ENCODE measurements around the gene SLC8A2.
A peak's percentile ranks its signal among the peaks of the same experiment; 100 is the strongest.
"Not testable (repeated sequence)": the region's sequence is repeated elsewhere in the genome, so short reads cannot be mapped to it uniquely, and the experiment has no call there.

The SLC8A2 gene

DNA sequence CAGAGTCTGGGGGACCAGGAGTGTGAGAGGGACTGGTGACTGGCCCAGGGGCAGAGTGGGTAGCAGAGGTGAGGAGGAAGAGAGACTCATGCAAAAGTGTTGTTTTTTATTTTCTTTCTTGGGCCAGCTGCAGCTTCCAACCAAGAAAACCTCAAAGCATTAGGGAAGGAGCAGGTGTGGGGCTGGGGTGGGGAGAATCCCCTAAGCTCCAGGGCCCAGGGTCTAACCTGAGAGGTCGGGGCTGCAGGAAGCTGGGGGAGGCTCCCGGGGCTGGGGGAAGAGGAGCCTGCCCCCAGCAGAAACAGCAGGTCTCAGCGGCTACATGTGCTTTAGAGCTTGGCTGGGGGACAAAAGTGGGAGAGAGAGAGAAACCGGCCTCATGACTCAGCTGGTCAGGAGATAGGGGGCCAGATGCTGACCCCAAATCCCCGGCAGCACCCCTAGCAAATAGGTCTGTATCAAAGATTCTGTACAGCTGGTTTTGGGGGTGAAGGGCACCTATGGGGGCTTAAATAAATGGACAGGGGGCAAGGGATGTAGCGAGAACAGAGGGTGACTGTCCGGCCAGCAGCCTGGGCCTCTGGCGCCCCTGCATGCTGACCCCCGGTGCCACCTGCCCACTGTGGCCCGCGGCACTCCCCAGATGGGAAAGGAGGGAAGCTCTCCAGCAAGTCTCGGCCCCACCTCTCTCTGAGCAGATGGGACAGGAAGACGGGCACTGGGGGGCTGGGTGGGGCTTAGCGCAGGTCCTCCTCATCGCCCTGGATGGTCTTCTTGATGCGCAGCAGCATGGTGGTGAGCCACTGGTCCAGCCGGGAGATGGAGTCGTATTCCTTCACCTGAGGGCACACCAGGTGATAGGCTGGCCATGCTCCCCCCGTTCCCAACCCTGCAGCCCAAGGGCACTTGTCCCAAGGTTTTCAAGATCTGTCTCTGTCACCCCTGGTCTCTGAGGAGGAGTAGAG, 16.1 kb upstream of the SLC8A2 start:
- no peak for DNase-seq (ENCODE audit: low spot score)

DNA sequence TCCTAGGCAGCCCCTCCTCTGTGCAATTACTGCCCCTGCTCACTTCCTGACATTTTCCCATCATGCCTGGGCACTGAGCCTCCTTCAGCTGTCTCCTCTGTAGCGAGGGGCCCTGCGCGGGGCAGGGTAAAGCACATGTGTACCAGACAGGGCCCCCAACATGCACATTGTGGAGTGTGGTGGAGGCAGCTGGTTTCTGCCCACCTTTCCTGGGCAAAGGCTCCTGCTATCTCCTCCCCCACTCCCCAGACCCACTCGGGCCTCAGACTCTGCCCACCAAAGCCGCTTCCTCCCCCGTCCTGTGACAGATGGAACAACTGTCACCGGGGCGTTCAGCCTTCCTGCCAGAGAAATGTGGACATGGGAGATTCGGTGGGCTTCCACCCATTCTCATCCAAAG, 15.2 kb upstream of the SLC8A2 start:
- DNase-seq (ENCODE audit: low spot score): no peak

DNA sequence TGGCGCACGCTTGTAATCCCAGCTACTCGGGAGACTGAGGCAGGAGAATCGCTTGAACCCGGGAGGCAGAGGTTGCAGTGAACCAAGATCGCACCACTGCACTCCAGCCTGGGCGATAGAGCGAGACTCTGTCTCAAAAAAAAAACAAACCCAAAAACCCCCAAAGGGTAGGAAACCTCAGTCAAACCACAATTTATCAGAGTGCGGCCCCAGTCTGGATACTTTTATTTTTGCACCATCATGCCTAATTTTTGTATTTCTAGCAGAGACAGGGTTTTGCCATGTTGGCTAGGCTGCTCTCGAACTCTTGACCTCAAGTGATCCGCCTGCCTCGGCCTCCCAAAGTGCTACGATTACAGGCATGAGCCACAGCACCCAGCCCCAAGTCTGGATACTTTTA, 14.5 kb upstream of the SLC8A2 start:
- DNase-seq (ENCODE audit: low spot score): not testable (repeated sequence)

DNA sequence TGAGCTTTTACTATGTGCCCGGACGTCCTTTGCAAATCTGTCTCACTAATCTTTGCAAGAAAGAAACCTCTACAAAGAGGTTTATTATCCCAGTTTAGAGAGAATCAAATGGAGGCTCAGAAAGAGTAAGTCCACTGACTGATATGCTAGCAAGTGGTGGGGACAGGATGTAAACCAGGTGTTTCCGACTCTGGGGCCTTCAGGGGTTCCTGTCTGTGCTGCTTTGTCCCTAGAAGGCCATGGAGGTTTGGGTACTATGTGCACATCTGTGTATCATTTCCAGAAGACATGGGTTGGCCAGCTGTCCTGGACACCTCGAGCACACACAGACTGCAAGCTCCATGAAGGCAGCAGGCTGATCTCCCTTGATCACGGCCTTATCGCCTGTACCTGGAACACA, 13.5 kb upstream of the SLC8A2 start:
- no peak for DNase-seq (ENCODE audit: low spot score)

DNA sequence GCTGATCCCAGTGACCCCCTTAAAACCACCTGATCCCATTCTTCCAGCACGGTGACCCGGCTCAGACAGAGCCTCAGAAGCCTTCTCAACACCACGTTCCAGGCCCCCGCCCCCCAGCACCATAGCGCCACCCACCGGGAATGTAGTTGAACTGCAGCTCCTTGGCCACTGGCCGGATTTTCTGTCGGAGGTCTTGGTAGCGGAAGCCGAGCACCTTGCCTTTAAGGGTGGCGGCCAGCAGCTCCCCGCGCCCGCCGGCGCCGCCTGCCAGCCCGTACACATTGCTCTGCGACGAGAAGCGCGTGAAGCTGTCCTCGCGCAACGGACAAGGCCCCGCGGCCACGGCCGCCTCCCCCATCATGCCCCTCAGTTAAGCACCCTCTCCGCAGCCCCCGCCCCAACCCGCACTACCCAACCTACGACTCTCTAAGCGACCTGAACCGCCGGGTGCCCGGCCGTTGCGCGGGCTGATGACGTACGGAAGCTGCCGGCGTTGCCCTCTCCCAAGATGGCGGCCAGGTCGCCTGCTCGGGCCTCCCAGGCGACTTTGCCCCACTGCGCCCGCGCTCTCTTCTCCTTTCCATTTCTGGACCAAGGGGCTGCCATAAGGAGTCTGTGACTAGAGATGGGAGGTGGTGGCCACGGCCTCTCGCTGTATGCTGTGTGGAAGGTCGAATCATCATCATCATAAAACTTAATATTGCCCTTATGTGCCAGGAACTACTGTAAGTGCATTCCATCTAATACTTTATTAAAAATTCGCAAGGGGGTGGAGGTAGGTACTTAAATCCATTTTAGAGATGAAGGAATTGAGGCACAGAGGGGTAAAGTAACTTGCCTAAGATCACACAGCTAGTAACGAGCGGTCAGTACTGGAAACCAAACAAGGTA, 12.4 kb upstream of the SLC8A2 start, which contains the start of gene KPTN:
KPTN (minus strand) TSS at position 420 of the 891 bp plus-strand sequence; CDS start at position 361, 59 bp downstream.
- DNase-seq (ENCODE audit: low spot score): peak; percentile 93

DNA sequence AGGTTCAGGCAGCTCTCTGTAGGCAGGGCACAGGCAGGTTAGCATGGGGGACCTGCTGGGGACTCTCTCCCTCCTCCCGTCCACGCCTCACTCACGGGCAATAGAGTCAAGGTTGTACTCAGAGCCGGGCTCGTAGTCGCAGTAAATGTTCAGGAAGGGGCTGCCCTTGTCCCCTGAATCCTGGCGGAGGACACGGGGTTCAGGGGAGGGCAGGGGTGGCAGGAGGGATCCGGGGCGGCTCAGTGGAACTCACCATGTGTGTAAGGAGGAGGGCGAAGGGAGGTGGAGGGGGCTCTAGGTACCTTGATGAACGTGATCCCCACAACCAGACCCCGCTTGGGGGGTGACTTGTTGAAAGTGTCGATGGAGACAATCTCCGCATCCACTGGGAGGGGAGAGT, 11.5 kb upstream of the SLC8A2 start:
- no peak for DNase-seq (ENCODE audit: low spot score)

DNA sequence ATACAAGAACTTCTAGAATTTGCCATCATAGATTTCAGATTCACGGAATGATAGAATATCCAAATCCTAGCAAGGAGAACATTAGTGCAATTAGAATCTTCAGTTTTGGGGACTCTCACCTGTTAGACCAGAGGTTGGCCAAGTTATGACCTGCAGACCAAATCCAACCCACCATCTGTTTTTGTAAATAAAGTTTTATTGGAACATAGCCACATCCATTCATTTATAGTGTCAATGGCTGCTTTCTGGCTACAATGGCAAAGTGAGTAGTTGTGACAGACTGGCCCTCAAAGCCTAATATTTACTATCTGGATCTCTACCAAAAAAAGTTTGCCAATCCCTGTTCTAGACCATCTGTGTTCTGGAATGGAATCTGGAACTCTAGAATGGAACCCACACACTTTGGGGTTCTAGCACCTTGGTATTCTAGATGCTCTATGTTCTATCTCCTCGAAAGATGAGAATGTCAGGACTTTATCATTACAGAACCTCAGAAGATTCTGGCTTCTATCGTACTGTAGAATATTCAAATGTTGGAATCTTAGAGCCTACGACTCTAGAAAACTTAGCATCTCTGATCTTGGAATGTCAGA, 9.9 kb upstream of the SLC8A2 start:
- DNase-seq (ENCODE audit: low spot score): no peak

DNA sequence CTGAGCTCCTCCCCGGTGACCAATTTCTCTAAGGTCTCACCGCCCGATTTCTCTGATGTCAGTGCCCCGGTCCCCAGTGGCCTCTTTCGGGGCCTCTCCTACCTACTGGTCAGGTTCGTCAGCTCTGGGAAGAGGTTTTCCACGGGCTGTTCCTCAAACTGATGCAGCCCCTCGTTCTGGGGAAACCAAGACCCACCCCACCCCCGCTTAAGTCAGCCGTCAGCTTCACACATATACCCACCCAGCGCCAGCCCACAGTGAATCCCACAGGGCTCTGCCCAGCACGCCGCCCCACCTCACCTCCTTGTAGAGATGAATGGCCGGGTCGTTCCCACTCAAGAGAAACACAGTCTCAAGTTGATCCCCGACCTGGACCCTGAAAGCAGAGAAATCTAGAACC, 9.0 kb upstream of the SLC8A2 start:
- no peak for DNase-seq (ENCODE audit: low spot score)

DNA sequence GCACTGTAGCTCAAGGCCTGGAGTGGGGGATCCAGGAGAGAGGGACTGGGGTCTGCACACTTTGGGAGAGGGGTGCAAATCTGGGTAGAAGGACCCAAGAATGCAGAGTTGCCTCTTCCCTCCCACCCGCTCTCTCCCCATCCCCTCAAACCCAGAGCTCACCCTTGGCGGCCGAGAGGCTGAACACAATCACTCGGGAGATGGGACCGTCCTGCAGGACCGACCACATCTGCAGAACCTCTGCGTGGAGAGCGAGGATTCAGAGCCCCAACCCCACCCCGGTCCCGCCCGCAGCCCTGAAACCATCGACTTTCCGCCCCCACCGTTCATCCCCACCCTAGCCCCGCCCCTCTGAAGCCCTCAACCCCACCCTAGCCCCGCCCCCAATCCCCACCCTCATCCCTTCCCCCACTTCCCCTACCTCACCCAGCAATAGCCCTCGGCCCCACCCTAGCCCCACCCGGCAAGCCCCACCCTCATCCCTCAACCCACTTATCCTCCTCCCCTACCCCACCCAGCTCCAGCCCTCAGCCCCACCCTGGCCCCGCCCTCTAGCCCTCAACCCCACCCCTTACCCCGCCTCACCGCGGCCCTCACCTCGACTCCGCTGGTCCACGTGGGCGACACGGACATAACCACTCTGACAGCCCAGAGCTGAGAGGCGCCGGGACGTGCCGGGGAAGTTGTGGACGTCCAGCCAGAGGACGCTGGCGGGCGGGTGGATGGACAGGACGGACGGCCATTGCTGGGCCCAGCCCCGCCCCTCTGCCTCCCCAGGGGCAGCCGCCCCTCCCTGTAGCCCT, 8.2 kb upstream of the SLC8A2 start:
- no peak for DNase-seq (ENCODE audit: low spot score)

DNA sequence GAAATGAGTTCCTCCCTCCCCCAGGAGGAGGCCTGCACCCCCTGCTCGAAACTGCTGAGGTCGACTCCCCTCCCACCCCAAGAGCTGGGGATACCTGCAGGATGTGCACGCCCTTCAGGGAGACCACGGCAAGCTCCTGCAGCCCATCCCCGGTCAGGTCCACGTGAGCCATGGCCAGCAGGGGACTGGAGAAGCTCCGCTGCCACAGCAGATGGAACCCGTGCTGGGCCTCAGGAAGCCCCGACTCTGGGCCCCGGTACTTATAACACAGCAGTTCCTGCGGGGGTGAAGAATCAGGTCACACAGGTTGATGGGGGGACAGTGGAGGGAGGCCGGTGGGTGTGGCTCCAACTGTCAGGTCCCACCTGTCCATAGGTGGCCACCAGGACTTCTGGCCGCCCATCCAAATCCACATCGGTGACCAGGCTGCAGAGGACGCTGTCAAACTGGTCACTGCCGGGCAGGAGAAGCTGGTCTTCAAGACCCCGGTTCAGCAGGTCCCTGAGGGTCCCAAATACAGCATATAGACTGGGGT, 4.8 kb upstream of the SLC8A2 start:
- DNase-seq (ENCODE audit: low spot score): no peak

DNA sequence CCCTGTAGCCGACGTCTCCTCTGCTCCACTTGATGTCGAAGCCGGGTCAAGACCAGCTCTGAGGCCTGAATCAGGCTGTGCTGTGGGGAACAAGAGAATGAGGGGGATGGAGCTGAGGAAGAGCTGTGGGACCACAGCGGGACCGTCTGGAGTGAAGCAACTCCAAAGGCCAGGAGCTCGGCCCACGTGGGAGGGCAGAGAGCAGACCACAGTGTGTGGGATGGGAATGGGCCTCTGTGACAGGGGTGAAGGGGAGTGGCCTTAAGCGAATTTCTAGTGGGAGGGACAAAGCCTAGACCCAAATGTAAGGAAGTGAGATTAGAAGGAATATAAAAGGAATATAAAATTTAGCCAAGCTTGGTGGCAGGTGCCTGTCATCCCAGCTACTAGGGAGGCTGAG, 3.8 kb upstream of the SLC8A2 start:
- DNase-seq (ENCODE audit: low spot score): no peak

DNA sequence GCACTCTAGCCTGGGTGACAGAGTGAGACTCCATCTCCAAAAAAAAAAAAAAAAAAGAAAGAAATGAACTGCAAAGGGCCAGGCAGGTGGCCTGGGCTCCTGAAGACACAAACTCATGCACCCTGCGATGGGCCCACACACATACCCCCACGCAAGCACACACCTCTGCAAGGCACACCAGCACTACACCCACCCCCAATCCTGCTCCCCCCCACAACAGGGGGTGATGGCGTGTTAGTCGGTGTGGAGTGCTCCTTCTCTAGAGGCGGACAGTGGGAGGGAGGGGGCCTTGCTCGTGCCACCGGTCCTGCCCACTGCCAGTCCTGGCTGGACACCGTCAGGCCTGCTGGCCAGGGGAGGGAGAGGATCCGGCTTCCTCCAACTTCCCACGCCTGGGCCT, 1.6 kb upstream of the SLC8A2 start:
- DNase-seq (ENCODE audit: low spot score): no peak

DNA sequence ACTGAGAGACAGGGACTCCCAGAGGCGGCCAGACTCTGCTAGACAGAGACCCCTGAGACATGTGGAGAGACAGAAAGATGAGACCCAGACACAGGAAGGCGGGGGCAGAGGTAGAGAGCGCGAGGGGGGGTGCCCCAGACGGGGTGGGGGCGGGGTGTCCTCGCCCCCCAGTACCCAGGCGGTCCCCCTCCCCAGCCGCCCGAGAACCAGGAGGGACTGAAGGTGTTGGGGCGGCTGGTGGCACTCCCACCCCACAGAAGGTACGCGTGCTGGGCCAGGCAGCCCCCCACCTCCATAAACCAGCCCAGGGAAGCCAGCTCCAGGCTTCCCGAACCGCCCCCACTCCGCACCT, 336 bp downstream of the SLC8A2 start:
- no peak for DNase-seq (ENCODE audit: low spot score)

DNA sequence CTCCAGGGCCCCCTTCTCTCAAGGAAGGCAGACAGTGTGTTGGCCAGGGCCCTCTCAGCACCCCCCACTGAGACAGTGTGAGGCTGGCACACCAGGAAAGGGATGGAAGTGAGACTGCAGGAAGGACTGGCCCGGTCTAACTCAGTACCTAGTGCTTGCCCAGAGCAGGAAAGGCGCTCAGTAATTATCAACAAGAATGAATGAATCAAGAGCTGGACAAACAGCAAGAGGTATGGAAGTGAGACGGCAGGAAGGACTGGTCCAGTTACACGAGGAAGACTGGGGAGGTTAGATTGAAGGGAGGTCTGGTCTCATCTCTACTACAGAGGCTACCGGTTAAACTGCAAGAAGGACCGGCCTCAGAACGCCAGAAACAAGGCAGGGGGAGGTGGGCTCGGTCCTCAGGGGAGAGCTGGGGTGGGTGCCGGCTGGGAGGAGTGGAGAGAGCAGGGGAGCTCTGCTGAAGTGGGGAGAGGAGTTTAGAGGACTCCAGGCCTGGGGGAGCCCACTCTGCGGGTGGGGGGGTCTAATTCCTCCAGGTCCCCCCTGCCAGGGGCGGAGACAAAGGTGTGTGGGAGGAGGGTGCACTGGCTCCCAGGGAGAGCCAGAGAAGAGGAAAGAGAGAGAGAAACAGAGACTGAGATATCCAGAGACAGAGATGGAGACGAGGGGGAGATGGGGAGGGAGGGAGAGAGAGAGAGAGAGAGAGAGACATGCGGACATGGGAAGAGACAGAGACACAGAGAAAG, 1.1 kb downstream of the SLC8A2 start:
- DNase-seq (ENCODE audit: low spot score): no peak

DNA sequence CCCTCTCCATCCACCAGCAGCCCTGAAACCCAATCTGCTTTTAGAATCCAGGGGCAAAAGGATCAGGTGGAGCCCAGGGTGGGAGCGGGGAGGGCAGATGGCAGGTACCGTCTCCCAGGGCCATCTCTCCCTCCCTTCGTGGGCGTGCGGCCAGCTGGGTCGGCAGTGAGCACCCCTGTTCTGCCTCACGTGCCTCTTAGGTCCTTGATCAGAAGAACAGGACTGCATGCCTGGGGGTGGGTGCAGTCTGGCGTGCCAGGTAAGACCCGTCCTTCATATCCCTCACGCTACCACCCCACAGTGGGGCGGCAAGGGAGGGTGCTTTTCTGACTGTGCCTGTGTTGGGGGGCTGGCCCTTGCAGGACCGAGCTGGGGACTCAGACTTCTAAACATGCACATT, 2.0 kb downstream of the SLC8A2 start:
- DNase-seq (ENCODE audit: low spot score): no peak

DNA sequence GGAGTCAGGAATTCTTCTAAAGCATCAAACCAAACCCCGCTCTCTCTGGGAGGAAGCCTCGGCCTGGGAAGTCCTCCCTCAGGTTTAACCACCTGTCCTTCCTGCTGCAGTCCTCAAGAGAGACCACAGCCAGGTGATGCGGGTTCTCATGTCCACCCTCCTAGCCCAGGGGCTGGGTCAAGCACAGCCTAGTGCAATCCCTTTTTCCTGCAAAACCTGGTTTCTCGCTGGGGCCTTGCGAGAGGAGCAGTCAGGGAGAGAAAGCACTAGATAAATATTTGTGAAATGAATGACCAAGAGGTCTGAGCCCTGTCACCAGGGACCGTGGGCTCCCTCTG, 2.4 kb downstream of the SLC8A2 start:
- DNase-seq (ENCODE audit: low spot score): no peak

DNA sequence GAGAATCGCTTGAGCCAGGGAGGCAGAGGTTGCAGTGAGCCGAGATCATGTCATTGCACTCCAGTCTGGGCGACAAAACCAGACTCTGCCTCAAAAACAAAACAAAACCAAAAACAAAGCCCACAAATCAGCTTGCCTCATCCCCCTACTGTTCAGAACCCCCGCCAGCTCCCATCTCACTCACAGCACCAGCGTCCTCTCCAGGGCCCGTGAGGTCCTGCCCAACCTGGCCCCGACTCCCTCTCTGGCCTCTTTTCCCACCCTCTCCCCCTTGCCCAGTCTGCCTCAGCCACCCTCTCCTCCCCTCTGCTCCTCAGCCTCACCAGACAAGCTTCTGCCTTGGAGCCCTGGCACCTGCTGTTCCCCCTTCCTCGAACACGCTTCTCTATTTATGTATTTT, 3.8 kb downstream of the SLC8A2 start:
- no peak for DNase-seq (ENCODE audit: low spot score)

DNA sequence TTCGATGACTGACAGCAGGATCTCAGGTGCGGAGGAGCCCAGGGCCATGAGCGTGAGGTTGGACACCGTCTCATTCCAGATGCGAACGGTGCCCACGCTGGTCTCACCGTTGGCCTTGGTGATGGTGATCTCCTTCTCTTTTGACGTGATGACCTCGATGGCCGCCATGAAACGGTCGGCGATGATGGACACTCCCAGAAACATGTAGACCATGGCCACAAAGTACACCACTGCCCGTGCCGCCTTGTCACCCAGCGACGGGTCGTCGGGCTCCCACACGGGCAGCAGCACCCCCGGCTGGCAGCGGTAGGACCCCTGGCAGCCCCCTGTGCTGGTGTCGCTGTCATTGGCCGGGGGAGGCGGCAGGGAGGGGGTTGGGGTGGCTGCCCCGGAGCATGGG, 5.7 kb downstream of the SLC8A2 start:
- no peak for DNase-seq (ENCODE audit: low spot score)

DNA sequence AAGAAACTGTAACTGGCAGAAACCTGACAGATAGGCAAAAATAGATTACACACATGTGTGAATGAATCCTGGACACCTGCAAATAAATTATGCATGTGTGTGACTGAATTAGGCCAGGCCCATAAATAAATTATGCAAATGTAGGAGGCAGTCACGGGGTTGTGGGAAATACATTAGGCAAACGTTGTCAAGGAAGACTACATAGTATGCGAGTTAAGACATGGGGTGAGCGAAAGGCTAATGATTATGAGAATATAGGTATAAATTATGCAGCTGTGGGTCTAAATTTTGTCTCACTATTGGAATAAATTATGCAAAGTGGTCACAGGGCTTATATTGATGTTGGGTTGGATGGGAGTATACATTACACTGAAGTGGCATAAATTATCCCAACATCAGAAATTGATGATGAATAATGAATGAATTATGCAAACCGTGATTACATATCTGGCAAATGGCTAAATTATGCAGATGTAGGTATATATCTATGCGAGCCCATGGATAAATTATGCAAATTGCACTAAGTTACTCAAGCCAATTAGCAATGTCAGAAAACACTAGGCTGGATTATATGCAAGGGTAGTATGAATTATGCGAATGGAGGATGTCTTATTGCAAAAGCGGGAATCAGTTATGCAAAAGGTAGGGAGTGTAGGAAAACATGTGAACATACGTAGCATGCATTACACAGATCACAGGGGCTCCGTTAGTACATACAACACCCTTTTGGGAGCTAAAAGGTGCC, 6.8 kb downstream of the SLC8A2 start:
- DNase-seq (ENCODE audit: low spot score): no peak

DNA sequence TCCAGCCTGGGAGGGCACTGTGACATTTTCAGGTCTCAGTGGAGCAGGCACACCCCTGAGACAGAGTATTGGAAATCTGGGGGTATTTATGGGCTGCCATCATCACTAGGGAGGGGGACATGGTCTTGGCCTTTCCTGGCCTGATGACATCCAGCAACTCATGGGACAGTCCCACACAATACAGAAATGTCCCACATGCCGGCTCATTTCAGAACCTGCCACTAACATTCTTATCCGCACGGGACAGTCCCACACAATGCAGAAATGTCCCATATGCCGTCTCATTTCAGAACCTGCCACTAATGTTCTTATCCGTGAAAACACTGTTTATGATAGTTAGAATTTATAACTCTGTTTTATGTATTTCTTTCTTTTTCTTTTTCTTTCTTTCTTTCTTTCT, 9.8 kb downstream of the SLC8A2 start:
- no peak for DNase-seq (ENCODE audit: low spot score)
